Activated T-cell treated with anti-CD3 and anti-CD28 coated beads for 4 hours (primary cell): ENCODE measurements around the gene PARD3B.

Experiments
- DNase-seq: peaks from one replicate; pipeline ENCODE4 v3.0.0-alpha.2; 2020

The PARD3B gene

GRCh38 chr2:205543937-205544702 is 998.8 kb downstream of the PARD3B start:
- DNase-seq, result no peak

GRCh38 chr2:205545971-205546816 is 1000.9 kb downstream of the PARD3B start:
- DNase-seq, result no peak

- no peak for DNase-seq
Observed at GRCh38 chr2:205555566-205556230, 1010.4 kb downstream of the PARD3B start.

- no peak for DNase-seq
Observed at GRCh38 chr2:205556357-205556756, 1011.1 kb downstream of the PARD3B start.

- DNase-seq, result no peak
Observed at GRCh38 chr2:205556841-205557539, 1011.7 kb downstream of the PARD3B start.

- DNase-seq, result no peak
Observed at GRCh38 chr2:205557873-205558272, 1012.6 kb downstream of the PARD3B start.

- no peak for DNase-seq
Observed at GRCh38 chr2:205561441-205561840, 1016.2 kb downstream of the PARD3B start.

GRCh38 chr2:205563646-205564045 is 1018.4 kb downstream of the PARD3B start:
- no peak for DNase-seq

GRCh38 chr2:205564346-205565141 is 1019.3 kb downstream of the PARD3B start:
- no peak for DNase-seq

GRCh38 chr2:205565142-205565522 is 1019.9 kb downstream of the PARD3B start:
- no peak for DNase-seq

- DNase-seq, result no peak
Observed at GRCh38 chr2:205566606-205567168, 1021.4 kb downstream of the PARD3B start.

- DNase-seq, result no peak
Observed at GRCh38 chr2:205568620-205569019, 1023.3 kb downstream of the PARD3B start.

GRCh38 chr2:205570648-205571047 is 1025.4 kb downstream of the PARD3B start:
- no peak for DNase-seq

- DNase-seq, result no peak
Observed at GRCh38 chr2:205571360-205571959, 1026.2 kb downstream of the PARD3B start.

GRCh38 chr2:205574001-205574400 is 1028.7 kb downstream of the PARD3B start:
- no peak for DNase-seq

GRCh38 chr2:205579335-205579734 is 1034.1 kb downstream of the PARD3B start:
- DNase-seq, result no peak

- no peak for DNase-seq
Observed at GRCh38 chr2:205580212-205580987, 1035.1 kb downstream of the PARD3B start.

GRCh38 chr2:205582366-205582765 is 1037.1 kb downstream of the PARD3B start:
- no peak for DNase-seq

- no peak for DNase-seq
Observed at GRCh38 chr2:205585449-205586383, 1040.4 kb downstream of the PARD3B start.
